HG02970 (cell line): ENCODE results near the gene NRF1.
"Not testable (repeated sequence)": the region's sequence is repeated elsewhere in the genome, so short reads cannot be mapped to it uniquely, and the experiment has no call there.

Experiments
- ATAC-seq: cut with Tn5 transposase; IDR thresholded peaks from one replicate; pipeline ENCODE4 v1.9.1; 2021; ENCODE audit warnings: mild to moderate bottlenecking, moderate library complexity, moderate number of reproducible peaks; ENCODE audit not compliant: unreplicated experiment, low FRiP score

The NRF1 gene

DNA sequence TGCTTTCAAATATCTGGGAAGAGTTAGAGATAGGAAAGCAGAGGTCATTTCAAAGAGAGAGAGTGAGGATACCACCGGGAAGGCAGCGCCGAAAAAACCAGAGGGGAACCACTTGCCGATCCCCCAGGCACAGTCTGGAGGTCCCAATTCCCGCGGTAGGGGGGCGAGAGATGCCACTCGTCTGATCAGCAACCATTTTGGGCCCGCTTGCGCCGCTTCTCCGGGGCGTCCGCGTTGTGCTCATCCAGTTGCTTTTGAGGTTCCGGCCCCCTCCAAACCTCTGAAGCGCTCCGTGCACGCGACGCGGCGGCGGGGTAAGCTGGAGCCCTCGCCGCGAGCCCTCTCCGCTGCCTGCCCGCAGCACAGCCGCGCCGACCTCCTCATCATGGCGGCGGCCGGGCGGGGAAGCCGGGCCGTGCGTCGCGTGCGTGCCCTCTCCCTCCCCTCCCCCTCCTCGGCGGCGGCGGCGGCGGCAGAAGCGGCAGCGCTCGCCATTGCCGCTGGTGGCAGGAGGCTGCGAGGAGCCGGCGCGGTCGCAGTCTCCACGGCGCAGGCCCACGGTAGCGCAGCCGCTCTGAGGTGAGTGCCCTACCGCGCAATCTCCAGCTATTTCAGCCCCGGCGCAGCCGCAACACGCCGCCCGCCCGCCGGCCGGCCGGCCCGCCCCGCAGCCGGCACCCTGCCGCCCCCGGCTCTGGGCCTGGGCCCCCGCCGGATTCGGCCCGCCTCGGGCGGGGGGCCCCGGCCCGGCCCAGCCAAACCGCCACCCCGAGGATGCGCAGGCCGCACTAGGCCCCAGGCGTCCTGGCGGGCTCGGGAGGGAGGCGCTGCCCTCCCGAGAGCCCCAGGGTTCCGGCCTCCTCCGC, at the start of gene NRF1:
Gene NRF1 (plus strand): TSS at position 475 of the 866 bp plus-strand sequence. CDS start 45,632 bp downstream, outside the sequence.
- peak; percentile 86 for ATAC-seq

DNA sequence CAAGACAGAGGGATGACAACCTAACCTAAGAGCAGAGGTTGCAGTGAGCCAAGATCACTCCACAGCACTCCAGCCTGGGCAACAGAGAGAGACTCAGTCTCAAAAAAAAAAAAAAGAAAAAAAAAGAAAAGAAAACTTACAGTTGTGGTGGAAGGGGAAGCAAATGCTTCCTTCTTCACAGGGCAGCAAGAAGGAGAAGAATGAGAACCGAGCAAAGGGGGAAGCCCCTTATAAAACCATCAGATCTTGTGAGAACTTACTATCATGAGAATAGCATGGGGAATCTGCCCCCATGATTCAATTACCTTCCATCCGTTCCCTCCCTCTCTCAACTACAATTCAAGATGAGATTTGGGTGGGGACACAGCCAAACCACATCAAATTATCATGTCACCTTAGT, 45.2 kb upstream of the NRF1 start:
- not testable (repeated sequence) for ATAC-seq

GRCh38 chr7:129567377-129567776, 44.1 kb upstream of the NRF1 start:
- ATAC-seq: no peak

GRCh38 chr7:129568240-129568639, 43.3 kb upstream of the NRF1 start:
- ATAC-seq: no peak

DNA sequence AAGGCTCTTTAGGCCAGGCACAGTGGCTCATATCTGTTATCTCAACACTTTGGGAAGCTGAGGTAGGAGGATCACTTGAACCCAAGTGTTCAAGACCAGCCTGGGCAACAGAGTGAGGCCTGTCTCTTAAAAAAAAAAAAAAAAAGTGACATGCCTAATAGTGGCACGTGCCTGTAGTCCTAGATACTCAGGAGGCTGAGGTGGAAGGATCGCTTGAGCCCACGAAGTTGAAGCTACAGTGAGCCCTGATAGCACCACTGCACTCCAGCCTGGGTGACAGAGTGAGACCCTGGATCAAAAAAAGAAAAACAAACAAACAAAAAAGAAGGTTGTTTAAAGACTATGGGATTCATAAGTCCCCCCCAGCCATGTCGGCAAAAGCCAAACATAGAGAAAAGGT, 42.2 kb upstream of the NRF1 start:
- no peak for ATAC-seq

GRCh38 chr7:129569811-129570215, 41.7 kb upstream of the NRF1 start:
- ATAC-seq: no peak

- no peak for ATAC-seq
Measured at GRCh38 chr7:129571201-129571600, 40.3 kb upstream of the NRF1 start.

GRCh38 chr7:129572205-129572604, 39.3 kb upstream of the NRF1 start:
- no peak for ATAC-seq

DNA sequence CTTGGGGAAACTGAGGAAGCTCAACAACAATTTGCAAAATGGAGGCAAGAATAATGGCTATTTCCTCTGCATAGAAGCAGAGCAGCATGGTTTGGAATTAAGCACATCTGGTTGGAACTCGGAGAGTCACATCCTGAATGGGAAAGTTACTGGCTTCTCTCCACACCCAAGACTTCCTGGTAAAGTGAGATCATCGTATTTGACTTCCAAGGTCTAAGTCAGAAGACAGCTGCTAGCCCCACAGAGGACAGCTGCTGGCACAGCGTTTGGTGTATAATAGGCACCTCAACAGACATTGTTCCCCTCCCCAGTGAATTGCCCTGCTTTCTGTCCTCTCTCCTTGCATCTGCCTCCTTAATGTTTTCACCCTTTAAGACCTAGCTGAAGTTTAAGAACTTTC, 37.0 kb upstream of the NRF1 start:
- no peak for ATAC-seq

GRCh38 chr7:129575699-129576098, 35.8 kb upstream of the NRF1 start:
- ATAC-seq: no peak

DNA sequence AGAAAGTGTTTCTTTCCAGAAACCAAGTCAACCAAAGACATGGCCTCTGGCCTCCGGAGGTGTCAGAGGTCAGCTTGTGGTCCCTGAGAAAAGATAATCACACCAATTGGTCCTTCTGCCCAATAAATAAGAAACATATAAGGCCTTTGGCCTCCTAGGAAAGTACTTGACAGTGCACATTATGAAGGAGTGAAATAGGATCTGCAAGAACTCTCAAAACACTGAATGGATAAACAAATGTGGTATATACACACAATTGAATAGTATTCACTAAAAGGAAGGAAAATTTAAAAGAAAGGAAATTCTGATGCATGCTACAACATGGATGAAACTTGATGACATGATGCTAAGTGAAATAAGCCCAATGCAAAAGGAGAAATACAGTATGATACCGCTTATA, 35.4 kb upstream of the NRF1 start:
- ATAC-seq: no peak

DNA sequence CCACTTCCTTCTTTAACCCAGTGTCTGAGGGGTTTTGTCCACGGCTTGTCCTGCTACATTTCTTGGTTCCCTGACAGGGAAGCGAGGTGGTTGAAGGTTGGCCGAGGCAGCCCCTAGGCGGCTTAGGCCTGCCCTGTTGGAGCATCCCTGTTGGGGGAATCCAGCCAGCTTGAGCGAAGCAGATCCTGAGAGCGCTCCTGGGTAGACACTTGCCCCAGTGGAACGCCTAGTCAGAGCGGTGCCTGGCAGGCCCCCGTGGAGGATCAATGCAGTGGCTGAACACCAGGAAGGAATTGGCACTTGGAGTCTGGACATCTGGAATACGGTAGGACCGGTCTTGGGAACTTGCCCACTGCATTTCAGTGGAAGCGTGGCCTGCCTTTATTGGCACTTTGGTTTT, 32.7 kb upstream of the NRF1 start:
- no peak for ATAC-seq

DNA sequence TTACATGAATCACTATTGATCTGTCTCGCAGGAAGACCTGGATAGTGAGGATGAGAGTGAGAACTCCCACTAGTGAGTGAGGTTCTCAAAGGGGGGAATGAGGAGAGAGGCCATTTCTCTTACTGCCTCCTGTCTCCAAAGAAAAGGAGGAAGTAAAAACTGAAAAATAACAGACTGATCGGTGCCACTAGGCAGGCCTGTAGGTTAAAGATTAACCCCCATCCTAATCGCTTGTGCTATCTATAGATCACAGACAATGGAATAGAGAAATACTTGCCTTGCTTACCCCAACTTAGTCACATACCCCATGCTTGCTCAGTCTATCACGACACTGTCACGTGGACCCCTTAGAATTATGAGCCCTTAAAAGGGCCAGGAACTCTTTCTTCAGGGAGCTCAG, 25.3 kb upstream of the NRF1 start:
- not testable (repeated sequence) for ATAC-seq

- ATAC-seq: no peak
Measured at GRCh38 chr7:129588268-129588667, 23.3 kb upstream of the NRF1 start.

DNA sequence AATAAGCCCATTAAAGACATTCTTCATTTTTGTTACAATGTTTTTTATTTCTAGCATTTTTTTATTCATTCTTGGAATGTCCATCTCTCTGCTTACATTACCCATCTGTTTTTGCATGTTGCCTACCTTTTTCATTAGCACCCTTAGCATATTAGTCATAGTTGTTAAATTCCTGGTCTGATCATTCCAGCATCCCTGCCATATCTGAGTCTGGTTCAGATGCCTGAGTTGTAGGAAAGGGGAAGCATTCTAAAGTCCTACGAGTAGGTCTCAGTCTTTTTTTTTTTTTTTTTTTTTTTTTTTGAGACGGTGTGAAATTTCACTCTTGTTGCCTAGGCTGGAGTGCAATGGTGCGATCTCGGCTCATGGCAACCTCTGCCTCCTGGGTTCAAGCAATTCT, 19.7 kb upstream of the NRF1 start:
- ATAC-seq: no peak

GRCh38 chr7:129596386-129596785, 15.1 kb upstream of the NRF1 start:
- not testable (repeated sequence) for ATAC-seq

- no peak for ATAC-seq
Measured at GRCh38 chr7:129597672-129598071, 13.8 kb upstream of the NRF1 start.

- no peak for ATAC-seq
Measured at GRCh38 chr7:129599174-129599573, 12.3 kb upstream of the NRF1 start.

- not testable (repeated sequence) for ATAC-seq
Measured at GRCh38 chr7:129603594-129603993, 7.9 kb upstream of the NRF1 start.

DNA sequence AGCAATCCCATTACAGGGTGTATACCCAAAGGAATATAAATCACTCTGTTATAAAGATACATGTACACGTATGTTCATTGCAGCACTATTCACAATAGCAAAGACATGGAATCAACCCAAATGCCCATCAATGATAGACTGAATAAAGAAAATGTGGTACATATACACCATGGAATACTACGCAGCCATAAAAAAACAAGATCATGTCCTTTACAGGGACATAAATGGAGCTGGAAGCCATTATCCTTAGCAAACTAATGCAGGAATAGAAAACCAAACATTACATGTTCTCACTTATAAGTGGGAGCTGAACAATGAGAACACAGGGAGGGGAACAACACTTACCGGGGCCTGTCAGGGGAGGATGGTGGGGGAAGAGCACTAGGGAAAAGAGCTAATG, 7.5 kb upstream of the NRF1 start:
- ATAC-seq: not testable (repeated sequence)

GRCh38 chr7:129604713-129605437, 6.6 kb upstream of the NRF1 start:
- no peak for ATAC-seq
